CD4-positive, alpha-beta T cell treated with Interferon alpha-2 for 1 hour (primary cell): ENCODE measurements around the gene PLAC8L1.
A peak's percentile ranks its signal among the peaks of the same experiment; 100 is the strongest.

Experiments used
- DNase-seq, 2 donors: peaks; one replicate each; pipeline ENCODE4 v3.0.0-alpha.2; 2020 to 2022

PLAC8L1 gene

GRCh38 chr5:146078566-146078965 lies 26.8 kb downstream of the PLAC8L1 start:
- DNase-seq: no peak

GRCh38 chr5:146076455-146076854 lies 28.9 kb downstream of the PLAC8L1 start:
- no peak for DNase-seq

DNA sequence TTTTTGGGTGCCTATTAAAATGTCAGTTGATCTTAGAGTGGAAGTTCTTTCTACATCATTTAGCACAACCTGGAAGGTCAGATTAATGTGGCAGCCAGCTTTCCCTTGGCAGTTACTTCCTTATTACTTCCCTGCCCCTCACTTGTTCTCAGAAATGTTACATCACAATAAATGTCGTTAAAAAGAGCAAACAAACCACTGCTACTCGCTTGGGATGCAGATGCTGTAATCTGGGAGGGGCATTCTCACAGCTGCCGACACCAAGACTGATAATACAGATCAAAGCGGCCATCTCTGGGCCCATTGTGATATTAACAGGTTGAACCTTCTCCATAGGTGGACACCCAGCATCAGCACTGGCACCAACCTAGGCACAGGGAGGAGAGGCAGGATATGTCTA lies 29.3 kb downstream of the PLAC8L1 start:
- DNase-seq: no peak

GRCh38 chr5:146073239-146073900 lies 32.0 kb downstream of the PLAC8L1 start:
- no peak for DNase-seq

- DNase-seq: no peak
These were observed 32.8 kb downstream of the PLAC8L1 start for GRCh38 chr5:146072595-146072994.

DNA sequence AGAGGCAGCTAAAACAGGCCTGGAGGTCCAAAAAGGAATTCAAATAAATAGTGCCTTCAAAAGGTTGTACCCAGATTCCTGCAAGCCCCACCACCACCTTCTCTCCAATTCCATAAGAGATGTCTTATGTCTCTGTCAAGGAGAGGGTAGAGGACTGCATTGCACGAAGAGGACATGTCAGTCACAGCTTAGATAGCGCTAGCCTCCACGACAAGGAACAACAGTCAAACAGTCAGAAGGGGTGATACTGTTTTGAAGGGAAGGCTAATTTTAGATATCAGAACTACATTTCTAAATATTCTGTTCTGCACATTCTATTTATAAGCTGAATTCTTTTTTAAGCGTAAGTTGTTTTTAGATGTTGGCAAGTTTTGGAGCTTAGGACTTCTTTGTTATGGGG lies 34.2 kb downstream of the PLAC8L1 start:
- DNase-seq: no peak

DNA sequence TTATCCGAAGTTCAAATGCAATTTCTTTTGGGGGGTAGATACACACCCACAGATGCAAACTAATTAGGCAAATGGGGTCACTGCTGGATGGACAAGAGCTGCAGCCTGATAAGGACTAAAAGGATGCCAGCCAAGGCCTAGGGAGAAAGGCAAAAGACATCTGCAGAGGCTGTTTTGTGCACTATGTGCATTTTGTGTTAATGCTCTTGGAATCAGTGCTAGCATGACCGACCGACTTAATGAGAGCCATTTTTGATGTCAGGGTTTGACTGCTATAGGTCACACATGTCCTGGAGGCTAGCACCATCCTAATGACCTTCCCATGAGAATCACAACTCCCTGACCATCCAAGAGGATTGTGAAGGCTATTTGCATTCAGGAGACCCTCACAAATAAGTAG lies 34.6 kb downstream of the PLAC8L1 start:
- DNase-seq: no peak

DNA sequence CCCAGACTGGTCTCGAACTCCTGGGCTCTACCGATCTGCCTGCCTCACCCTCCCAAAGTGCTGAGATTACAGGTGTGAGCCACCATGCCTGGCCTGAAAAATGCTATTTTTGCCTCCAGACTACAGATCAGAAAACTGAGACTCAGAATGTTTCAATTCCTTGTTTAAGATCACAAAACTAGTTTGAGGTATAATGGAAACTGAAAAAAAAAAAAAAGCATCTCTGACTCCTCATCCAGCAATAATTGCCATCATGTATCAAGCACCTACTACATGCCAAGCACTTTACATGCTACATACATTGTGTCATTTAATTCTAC lies 35.6 kb downstream of the PLAC8L1 start:
- DNase-seq: no peak

GRCh38 chr5:146068977-146069779 lies 36.2 kb downstream of the PLAC8L1 start:
- no peak for DNase-seq

GRCh38 chr5:146068206-146068605 lies 37.2 kb downstream of the PLAC8L1 start:
- no peak for DNase-seq

DNA sequence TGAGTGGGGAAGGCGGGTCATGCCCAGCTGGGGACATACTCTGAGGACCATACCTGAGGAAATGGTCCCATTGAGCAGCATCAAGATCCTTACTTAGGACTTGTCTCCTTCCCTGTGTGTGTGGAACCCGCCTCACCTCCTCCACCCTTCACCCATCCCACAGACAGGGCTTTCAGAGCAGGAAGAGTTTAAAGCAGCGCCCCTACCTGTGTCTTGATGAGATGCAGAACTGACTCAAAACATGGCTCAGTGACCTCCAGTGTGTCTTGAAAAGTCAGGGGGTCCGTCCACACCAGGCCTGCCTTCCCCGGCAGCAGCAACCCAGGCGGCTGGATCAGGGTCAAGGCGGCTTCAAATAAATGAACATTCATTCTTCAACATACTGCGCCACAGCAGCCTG lies 38.4 kb downstream of the PLAC8L1 start:
- DNase-seq: no peak

DNA sequence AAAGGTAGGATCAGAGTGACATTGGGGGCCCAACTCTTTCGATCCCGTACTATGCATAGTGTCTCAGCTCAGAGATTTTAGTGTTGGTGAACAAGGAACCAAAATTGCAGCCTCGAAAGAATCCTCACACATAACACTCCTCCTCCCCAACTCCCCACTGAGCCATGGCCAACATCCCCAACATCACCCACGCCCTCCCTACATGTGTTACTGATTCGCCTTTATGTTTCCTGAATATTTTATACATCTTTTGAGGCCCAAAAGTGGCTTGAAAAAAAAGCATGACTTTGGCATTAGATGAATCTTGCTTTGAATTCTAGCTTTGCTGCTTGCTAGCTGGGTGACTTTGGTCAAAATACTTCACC lies 45.2 kb downstream of the PLAC8L1 start:
- no peak for DNase-seq

DNA sequence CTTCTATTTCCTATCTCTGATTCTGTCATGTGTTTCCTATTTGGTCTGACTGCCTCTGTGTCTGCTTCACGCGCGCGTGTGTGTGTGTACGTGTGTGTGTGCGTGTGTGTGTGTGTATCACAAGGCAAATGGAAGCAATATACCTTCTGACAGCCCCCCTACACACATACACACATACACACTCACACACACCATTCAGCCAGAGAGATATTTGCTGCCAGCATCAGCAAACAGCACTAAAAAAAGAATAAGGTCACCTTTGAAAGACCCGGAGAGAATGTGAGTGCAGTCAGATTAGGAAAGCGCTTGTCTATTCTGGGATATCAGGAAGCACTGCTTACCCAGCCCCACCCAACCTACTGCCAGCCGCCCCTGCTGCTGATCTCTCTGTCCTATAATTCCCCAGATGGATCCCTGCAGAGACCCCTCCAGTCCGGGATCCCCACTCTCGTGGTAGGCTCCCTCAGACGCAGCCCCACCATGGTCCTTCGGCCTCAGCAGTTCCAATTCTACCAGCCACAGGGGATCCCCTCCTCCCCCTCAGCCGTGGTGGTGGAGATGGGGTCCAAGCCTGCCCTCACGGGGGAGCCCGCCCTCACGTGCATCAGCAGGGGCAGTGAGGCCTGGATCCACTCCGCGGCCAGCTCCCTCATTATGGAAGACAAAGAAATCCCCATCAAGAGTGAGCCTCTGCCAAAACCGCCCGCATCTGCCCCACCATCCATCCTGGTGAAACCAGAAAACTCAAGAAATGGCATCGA lies 45.7 kb downstream of the PLAC8L1 start:
- DNase-seq: no peak

DNA sequence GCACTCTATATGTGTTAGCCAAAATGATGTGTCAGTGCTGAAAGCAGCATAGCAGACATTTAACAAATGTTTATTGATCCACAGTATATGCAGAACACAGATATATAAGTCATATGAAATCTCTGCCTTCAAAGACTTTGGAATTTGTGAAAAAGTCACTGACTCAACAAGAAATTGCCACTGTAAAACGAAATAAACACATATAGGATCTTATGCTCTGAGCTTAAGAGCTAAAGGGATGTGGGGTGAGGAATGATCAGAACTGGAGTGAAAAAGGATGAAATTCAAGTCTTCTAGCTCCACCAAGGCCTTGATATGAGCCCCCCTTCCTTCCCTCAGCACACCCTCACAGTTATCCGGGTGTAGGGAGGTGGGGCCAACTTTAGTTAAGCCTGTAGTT lies 49.9 kb downstream of the PLAC8L1 start:
- DNase-seq: no peak

- no peak for DNase-seq
These were observed 52.6 kb downstream of the PLAC8L1 start for GRCh38 chr5:146052780-146053179.

- no peak for DNase-seq
These were observed 53.7 kb downstream of the PLAC8L1 start for GRCh38 chr5:146051678-146052077.

- DNase-seq: no peak
These were observed 55.3 kb downstream of the PLAC8L1 start for GRCh38 chr5:146050086-146050485.

GRCh38 chr5:146049704-146050026 lies 55.7 kb downstream of the PLAC8L1 start:
- DNase-seq: no peak

- peak in 1 of 2 donors; percentile 3 for DNase-seq
These were observed 56.2 kb downstream of the PLAC8L1 start for GRCh38 chr5:146048994-146049703.

GRCh38 chr5:146047396-146047795 lies 58.0 kb downstream of the PLAC8L1 start:
- no peak for DNase-seq

DNA sequence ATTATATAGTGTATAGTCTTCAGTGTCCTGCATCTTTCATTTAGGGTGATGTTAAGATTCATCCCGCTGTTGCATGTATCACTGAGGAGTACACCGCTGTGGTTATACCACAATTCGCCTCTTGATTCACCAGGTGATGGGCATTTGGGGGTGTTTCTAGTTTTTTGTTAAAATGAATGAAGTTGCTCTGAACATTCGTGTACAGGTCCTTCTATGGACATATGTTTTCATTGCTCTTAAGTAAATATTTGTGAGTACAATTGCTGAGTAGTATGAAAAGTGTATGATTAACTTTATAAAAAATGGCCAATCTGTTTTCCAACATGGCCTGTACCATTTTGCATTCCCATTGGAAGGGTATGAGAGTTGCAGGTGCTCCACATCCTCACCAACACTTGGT lies 61.7 kb downstream of the PLAC8L1 start:
- DNase-seq: no peak

DNA sequence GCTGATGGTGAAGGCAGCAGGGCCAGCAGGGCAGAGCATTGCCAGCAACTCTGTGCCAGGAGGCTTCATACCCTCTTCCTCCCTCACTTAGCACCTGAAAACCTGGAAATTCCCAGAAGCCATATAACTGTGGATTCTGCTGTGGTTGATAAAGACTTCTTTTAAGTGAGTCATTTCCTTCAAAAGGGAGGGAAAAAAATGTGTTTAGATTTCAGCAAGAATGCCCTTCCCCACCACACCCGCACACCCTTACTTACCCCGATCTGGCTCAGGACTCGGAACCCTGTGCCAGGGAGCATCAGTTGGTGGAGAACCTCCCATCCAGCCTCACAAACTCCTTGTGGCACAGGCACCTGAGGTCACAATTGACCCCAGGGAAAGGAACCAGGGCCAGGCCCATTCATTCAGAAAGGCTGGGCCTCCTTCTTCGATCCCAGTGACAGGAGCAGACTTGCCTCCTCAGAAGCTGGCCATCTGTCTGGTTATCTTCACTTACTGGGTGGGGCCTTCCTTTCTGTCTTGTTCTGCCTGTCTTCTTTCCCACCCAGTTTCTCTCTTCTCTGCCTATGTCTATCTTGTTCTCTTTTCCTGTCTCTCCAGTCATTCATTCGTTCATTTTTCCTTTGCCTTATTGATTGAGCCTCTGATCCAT lies 62.6 kb downstream of the PLAC8L1 start:
- DNase-seq: no peak

- no peak for DNase-seq
These were observed 64.1 kb downstream of the PLAC8L1 start for GRCh38 chr5:146041180-146041789.
